Gastroesophageal sphincter (tissue), 3 donors: ENCODE data around the gene FEZF1.

ENCODE experiments used
- POLR2A ChIP-seq, 2 donors: fragments of 450-650 bp; IDR thresholded peaks; one replicate each; pipeline ENCODE4 v1.6.1; 2017; ENCODE audit warnings: antibody characterized with exemption in 2 of 2, mild to moderate bottlenecking in 2 of 2, moderate library complexity in 1 of 2
- TF ChIP-seq, protein P1 (sequence below), 4 experiments: fragments of 200-600 bp in 2 of 4; fragments of 450-650 bp in 2 of 4; sonication (generic) in 1 of 4; IDR thresholded peaks; one replicate each; pipeline ENCODE4 v1.5.1; 2017 to 2019; ENCODE audit warnings: antibody characterized with exemption in 4 of 4, mild to moderate bottlenecking in 2 of 4, moderate library complexity in 2 of 4

DNA sequence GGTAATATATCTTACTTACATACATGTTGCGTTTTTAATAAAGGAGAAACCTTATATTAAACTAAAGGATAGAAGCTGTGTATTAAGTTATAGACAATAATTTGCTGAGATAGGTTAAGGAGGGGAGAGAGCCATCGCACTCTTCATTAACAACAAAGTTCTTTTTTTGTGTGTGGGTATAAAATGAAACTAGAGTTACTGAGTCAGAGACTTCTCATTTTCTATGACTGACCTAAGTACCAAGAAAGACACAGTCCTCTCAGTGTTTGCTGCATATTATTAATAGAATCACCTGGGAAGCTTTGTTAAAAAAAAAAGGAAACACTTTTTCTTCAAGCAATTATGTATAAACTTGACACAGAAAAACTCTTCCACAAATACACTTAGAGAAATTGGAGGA, 31.4 kb downstream of the FEZF1 start:
- TF ChIP-seq, protein P1, sequence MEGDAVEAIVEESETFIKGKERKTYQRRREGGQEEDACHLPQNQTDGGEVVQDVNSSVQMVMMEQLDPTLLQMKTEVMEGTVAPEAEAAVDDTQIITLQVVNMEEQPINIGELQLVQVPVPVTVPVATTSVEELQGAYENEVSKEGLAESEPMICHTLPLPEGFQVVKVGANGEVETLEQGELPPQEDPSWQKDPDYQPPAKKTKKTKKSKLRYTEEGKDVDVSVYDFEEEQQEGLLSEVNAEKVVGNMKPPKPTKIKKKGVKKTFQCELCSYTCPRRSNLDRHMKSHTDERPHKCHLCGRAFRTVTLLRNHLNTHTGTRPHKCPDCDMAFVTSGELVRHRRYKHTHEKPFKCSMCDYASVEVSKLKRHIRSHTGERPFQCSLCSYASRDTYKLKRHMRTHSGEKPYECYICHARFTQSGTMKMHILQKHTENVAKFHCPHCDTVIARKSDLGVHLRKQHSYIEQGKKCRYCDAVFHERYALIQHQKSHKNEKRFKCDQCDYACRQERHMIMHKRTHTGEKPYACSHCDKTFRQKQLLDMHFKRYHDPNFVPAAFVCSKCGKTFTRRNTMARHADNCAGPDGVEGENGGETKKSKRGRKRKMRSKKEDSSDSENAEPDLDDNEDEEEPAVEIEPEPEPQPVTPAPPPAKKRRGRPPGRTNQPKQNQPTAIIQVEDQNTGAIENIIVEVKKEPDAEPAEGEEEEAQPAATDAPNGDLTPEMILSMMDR (IDR thresholded peaks at IDR 0.05) = no peak
- TF ChIP-seq POLR2A (IDR thresholded peaks at IDR 0.05) = no peak
